Left forelimb (tissue), 1 donor: ENCODE data around the gene PLEKHB1.

ENCODE experiments used
- DNase-seq: peaks from one replicate; pipeline ENCODE4 v3.0.0-alpha.2; 2018; ENCODE audit warnings: low spot score

Gene PLEKHB1, protein sequence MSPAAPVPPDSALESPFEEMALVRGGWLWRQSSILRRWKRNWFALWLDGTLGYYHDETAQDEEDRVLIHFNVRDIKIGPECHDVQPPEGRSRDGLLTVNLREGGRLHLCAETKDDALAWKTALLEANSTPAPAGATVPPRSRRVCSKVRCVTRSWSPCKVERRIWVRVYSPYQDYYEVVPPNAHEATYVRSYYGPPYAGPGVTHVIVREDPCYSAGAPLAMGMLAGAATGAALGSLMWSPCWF

DNA sequence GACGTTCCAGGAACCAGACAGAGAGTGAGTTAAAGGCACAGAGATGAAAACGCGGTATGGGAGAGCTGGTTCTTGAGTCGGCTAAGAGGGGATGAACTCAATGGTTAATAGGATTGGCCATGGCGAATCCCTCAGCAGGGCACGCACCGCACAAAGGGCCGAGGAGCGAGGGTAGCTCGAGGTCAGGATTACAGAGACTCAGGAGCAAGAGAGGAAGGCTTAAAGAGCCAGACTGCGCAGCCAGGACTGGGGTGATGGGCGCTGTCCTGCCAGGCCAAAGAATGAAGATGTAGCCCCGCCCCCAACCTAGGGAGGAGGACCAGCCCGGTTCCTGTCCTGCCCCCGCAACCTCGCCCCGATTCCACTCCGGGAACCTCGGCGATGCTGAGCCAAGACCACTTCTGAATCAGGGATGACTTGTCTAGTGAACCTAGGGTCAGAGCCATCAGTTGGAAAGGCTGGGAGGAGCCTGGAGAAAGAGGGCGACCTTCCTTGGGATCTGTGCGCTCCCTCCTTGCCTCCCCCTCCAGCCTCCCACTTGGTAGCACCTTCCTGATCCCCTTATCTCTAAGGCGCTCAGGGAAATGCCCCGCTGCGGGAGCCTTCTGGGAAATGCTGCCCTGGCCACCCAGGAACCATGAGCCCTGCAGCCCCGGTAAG is at the start of gene PLEKHB1:
TSS of gene PLEKHB1 (plus strand) at position 610 of the 660 bp plus-strand sequence. CDS start at position 638, 28 bp downstream.
- no peak for DNase-seq

DNA sequence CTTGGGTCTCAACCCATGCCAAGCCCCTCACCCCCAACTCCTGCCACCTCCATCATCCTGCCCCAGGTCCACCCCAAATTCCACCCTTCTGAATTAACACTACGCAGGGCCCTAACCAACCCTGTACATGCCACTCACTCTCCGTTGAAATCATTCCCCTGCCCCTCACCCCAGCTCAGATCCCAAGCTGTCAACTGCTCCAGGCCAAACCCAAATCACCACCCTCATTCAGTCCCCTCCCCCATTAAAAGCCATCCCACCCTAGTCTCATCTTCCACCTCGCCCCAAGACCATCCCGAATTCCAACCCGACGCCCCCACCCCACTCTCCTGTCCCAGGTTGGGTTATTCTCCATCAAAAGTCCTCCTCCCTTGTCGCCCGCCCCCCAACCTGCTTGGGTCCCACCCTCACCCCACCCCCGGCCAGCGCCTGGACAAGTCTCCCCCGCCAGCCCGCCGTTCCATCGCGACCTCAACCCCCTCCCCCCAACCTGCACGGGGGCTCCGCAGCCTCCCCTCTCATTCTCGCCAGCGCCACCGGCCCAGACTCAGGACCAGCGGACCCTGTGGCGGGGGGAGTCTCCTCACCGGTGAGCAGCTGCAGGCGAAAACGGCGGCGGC is 48.9 kb upstream of the PLEKHB1 start:
- no peak for DNase-seq

DNA sequence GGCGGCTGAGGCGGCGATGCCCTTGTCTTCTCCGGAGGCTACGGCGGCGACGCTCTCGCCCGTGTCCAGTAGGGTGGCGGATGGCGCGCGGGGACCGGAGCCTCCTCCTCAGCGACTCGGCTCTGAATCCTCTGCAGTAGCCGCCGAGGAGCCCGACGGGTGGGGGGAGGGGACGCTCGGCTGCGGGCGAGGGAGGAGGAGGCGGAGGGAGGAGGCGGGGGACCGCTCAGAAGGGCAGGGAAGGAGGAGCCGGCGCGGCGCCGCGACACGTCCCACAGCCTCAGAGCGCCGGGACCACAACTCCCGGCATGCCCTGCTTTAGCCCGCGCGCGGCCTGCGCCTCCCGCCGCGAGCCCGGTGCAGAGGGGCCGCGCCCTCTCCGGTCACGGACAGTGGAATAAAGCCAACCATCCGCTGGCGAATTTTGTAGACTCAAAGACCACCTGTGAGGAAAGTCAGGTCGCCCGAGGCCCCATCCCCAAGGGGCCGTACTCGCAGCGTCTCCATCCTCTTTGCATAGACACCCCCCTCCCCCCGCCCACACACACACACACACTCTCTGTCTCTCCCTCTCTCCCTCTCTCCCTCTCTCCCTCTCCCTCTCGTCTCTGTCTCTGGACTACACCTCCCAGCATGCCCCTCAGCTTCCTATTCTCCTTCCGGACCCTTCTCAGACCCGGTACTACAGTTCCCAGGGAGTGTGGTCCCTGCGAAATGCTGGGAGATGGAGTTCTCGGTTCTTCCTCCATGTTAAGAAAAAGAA is 48.2 kb upstream of the PLEKHB1 start, which contains the start of gene FAM168A:
TSS of gene FAM168A (minus strand) at position 157 of the 763 bp plus-strand sequence. CDS start 129,638 bp downstream, outside the sequence.
- peak; percentile 96 for DNase-seq

DNA sequence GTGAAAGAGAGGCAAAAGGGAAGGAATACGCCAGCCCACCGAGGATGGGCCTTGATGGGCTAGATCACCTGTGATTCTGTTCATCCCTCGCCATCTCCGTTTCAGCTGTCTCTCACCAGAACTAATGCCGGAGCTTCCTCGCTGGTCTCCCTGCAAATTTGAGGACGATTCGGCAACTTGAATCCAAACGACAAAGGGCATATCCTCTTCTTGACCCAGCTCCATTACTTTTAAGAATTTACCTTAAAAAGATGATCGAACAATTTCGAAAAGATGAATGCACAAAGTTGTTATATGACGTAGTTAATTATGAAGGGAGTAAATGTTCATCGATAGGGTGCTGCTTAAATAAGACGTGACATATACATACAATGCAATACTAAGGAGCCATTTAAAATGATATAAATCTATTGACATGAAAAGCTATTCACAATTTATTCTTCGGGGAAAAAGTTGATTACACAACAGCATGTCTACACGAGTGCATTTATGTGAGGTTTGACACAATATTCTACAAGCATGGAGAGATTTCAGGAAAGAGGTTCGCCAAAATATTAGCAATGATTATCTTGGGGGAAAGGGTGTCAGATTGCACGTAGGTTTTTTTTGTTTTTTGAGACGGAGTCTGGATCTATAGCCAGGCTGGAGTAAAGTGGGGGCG is 47.5 kb upstream of the PLEKHB1 start:
- no peak for DNase-seq

DNA sequence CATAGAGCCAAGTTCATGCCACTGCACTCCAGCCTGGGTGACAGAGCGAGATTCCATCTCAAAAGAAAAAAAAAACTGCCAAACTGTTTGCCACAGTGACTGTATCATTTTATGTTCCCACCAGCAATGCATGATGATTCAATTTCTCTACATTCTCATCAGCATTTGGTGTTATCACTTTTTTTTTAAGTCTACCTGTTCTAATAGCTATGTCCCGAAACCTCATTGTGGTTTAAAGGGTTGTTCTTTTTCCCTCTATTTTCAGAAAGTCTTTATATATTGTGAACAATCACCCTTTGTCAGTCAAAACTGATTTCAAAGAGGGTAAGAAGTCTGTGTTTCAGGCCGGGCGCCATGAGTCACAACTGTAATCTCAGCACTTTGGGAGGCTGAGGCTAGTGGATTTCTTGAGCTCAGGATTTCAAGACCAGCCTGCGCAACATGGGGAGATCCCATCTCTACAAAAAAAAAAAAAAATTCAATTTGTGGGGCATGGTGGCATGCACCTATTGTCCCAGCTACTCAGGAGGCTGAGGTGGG is 33.7 kb upstream of the PLEKHB1 start:
- no peak for DNase-seq

DNA sequence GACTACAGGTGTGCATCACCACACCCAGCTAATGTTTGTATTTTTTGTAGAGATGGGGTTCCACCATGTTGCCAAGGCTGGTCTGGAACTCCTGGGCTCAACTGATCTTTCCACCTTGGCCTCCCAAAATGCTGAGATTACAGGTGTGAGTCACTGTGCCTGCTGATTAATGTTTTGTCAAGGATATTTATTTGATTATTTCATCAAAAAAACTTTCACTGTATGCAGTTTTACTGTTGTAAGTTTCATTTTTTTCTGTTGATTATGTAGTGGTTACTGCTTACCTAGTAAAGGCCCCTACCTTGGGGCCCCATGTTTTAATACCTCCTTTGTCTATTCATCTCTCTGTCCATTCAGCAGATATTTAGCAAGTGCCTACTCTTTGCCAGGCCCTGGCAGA is 31.8 kb upstream of the PLEKHB1 start:
- no peak for DNase-seq

DNA sequence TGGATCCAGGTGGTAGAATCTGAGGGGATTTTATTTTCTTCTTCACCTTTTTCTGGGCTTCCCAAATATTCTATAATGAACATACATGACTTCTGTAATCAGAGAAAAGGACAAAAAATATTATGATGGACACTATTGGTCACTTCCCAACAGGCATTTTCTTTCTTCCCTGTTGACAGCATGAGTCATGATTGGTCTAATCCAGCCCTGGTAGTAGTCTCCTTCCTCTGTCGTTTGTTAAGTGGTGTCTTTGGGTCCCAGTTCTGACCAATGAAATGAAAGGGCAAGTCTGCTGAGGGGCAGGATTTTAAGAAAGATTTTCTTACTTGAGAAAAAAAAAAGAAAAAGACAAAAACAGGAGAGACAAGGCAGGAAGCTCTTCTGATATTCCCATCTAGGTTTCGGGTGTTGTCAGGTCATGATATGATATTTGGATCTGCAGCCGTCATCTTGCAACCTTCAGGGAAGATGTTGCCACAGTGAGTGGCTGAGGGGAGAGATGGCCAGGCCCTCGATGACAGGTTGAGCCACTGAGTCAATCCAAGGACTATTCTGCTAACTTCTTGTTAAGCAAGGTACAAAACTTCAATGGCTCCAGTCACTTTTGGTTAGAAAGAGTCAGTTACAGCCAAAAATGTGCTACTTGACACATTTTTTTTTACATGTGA is 23.3 kb upstream of the PLEKHB1 start:
- DNase-seq, result no peak

DNA sequence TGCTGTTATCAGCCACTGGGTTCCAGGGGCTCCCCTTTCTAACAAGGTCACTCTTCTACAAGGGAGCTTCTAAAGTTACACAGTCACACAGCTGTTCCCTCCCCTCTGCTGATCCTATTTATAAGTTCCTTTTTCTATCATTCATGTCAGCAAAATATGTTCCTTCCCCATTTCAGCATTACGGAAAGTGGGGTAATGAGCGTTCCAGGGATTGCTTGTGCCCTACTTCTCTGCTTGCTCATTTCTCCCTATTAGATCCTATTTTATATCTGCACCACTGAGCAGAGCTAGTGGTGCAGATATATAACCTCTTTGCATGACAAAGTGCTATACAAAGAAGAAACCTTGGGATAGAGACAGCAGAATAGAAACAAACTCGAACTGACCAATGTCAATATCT is 22.7 kb upstream of the PLEKHB1 start:
- DNase-seq, result no peak

DNA sequence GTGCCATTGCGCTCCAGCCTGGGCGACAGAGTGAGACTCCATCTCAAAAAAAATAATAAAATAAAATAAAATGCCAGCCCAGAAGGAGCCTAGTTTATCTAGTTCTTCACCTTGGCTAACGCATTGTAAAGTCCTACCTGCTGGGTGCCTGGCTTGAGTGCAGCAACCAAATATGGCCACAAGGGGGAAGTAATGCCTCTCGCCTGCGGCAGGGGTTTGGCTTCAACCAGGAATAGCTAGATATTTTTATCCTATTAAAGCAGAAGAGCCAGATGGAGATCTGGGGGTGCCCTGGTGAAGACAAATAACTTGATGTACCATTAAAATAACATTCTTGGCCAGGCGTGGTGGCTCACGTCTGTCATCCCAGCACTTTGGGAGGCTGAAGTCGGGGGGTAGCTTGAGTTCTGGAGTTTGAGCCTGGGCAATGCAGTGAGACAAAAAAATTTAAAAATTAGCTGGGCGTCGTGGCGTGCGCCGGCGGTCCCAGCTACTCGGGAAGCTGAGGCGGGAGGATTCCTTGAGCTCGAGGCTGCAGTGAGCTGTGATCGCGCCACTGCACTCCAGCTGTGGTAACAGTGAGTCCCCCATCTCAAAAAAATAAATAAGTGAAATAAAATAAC is 20.6 kb upstream of the PLEKHB1 start:
- DNase-seq, result no peak

DNA sequence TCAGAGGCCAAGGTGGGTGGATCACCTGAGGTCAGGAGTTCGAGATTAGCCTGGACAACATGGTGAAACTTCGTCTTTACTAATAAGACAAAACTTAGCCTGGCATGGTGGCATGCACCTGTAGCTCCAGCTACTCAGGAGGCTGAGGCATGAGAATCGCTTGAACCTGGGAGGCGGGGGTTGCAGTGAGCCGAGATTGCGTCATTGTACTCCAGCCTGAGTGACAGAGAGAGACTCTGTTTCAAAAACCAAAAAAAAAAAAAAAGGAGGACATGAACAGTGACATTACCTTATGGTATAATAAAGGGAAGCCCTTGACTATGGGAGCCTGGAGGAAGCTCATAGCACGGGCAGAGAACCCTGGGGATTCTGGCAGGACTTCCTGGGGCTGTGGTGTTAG is 16.5 kb upstream of the PLEKHB1 start:
- DNase-seq, result no peak

DNA sequence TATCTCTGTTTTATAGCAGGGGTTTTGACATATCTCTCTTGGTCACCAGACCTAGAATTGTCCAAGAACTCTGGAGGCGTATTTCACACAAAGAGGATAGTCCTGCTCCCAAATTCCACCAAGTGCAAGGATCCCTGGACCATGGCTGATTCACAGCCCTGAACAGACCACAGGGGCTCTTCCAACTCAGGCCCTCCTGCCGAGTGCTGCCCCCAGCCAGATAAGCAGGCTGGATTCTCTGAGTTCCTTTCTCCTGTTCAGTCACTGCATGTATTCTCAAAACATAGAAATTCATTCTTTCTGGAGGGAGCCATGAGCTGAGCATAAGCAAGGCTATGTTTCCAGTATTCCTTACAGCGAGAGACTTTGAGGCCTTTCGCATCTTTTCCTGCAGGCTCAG is 13.4 kb upstream of the PLEKHB1 start:
- DNase-seq, result no peak

DNA sequence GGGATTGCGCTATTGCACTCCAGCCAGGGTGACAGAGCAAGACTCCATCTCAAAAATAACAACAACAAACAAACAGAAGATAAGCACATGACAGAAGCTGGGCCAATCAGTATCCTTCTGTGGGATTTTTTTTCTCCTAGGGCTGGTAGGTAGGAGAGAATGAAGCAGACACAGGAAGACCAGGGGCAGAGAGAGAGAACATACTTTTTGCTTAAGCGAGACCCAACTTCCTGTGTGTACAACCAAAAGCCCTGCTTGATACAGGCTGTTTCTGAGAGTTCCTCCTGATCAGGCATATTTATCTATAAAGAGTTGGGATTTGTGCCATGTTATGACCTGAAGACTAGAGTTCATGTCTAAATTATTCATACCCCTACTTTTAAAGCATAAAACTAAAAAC is 12.4 kb upstream of the PLEKHB1 start:
- no peak for DNase-seq

DNA sequence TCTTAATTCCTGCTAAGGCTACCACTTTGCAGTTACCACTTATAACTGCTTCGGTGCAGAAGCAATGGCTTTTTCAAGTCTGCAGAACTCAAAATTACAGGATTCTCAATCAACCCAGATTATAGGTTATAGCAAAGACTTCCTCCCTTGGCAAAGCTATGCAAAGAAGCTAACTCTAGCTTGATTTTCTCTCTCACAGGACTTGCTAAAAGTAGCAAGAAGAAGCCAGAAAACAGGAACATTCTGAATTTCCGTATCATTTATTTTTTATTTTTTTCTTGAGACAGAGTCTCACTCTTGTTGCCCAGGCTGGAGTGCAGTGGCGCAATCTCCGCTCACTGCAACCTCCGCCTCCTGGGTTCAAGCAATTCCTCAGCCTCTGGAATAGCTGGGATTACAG is 10.7 kb upstream of the PLEKHB1 start:
- no peak for DNase-seq

DNA sequence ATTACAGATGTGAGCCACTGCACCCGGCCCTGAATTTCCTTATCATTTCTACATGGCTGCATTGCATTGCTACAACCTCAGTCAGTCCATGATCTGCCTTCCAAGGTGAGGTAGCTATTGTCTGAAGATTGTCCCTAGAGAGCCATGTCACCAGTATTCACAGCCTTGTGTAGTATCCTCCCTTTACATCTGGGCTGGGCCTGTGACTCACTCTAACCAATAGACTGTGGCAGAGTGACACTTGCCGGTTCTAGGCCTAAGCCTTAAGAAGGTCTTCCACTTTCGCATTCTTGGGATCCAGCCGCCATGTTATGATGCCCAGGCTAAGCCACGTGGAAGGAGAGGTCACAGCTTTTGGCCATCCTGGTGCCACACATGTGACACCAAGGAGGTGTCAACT is 10.1 kb upstream of the PLEKHB1 start:
- no peak for DNase-seq

DNA sequence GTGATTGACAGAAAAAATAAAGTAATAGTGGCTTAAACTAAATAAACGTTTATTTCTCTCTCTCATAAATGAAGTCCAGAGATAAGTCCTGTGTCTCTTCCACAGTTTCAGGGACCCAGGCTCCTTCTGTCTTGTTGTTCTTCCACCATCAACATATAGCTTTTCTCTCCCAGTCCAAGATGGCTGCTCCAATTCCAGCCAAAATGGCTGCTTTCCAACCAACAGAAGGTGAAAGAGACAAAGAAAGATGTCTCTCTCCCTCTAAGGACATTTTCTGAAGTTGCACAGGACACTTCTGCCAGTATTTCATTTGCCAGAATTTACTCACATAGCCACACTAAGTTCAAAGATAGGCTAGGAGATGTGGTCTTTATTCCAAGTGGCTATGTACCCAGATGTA is 9.4 kb upstream of the PLEKHB1 start:
- no peak for DNase-seq

DNA sequence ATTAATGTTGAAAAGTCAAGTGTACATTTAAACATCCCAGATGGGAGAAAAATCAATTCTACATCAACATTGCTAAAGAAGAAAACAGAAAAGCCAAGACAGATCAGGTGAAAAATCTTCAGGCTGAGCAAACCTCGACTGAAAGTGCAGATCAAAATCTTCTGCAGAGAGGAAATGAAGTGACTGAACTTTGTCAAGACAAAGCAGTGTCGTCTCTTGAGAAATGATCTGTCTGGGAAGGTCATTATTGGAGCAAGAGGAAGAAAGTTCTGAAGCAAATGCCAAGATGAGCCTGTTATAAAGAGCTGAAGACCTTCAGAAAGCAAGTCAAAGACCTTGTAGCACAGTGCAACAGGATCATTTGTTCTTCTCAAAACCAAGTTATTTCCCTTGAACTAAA is 5.8 kb upstream of the PLEKHB1 start:
- DNase-seq, result no peak

DNA sequence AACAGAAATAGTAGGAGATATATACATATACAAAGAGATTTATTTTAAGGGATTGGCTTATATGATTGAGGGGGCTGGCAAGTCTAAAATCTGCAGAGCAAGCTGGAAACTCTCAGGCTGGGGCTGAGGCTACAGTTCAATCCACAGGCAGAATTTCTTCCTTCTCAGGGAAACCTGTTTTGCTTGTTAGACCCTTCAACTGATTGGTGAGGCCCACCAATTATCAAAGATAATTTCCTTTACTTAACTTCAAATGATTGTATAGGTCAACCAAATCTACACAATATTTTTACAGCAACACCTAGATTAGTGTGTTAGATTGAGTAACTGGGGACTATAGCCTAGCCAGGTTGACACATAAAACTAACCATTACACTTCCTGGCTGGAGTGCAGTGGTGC is 4.7 kb upstream of the PLEKHB1 start:
- no peak for DNase-seq

DNA sequence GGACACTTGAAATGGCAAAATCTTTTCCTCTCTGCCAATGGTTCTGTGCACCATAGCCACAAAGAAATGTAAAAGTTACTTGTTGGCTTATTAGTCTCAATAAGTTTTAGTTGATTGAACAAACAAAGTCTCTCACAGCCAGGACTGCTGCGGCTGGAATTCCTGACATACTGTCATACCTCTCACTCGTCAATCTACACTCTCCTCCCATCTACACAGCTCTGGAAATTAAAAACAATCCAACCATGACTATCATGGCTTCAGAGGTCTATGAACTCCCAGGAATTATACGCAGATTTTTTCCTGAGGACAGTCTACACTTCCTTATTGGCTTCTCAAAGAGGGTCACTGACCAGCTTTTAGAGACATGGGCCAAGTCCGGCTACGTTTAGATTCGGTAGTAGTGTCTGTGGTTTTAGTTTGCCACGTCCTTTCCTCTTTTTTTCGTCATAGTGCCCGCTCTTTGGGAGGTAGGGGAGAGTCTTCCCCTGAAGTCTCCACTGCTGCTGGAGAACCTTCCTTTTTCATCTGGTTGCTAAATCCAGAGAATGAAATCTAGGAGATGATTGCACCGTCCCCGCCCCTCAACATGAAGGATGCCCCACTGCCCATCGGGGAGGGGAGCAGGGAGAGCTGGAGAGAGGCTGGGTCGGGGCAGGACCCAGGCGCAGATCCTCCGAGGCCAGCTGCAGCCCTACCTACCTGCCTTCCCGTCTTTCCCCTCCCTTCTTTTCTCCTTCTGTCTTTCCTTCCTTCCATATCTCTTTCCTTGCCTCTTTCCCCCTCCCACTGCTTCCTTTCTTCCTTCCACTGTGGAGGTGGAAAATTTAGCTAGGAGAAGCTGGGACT is 1.0 kb upstream of the PLEKHB1 start:
- DNase-seq, result no peak

DNA sequence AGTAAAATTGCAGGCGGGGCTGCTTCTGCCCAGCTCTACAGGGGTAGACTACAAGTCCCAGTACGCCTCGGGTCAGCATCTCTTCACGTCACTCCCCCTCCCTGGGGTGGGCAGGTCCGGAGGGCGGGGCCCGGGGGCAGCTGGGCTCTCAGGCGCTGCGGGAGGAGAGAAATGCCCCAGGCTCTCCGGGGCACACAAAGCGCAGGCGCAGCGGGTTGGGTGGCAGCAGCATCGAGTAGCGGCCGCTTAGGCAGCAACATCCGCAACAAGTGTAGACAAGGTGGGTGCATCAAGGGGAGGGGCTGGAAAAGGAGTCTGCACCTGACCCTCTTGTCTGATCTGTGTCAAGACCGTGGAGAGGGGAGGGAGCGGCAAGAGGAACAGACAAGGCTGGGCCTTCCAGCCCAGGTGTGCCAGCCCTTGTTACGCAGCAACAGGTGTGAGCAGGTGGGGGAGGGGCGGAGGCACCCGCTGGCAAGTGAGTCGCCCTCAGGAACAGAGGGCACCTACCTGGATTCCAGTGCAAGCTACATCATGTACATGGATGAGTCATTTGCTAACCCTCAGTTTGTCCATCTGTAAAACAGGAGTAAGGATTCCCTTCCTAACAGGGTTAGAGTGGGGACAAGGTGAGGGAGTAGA is 1.2 kb downstream of the PLEKHB1 start:
- peak; percentile 83 for DNase-seq
